Chondrocyte (in vitro differentiated cells): ENCODE results near the gene PRR22. TPM values are rescaled to one million over a fixed set of nuclear protein-coding genes. Genes with fewer than 3 reads are reported as not detected.

ENCODE experiments used
- DNase-seq: peaks from one replicate; pipeline ENCODE4 v3.0.0; 2021; ENCODE audit warnings: mixed read lengths, low spot score
- H3K27ac Mint-ChIP-seq: one replicate; pipeline ENCODE4 v1.8.0; 2021; ENCODE audit warnings: mild to moderate bottlenecking, moderate library complexity, mixed read lengths; ENCODE audit not compliant: unreplicated experiment
- H3K27me3 Mint-ChIP-seq: 2 replicates; pipeline ENCODE4 v1.8.0; 2021; ENCODE audit warnings: low read depth, mixed read lengths
- H3K36me3 Mint-ChIP-seq: 2 replicates; pipeline ENCODE4 v1.8.0; 2021; ENCODE audit warnings: low read depth, mixed read lengths
- H3K4me1 Mint-ChIP-seq: 2 replicates; pipeline ENCODE4 v1.8.0; 2021; ENCODE audit warnings: low read depth, mild to moderate bottlenecking, mixed read lengths
- H3K4me3 Mint-ChIP-seq: one replicate; pipeline ENCODE4 v1.8.0; 2021; ENCODE audit warnings: mild to moderate bottlenecking, moderate library complexity, mixed read lengths; ENCODE audit not compliant: unreplicated experiment
- H3K9me3 Mint-ChIP-seq: 2 replicates; pipeline ENCODE4 v1.8.0; 2021; ENCODE audit warnings: low read depth, mixed read lengths
- CTCF ChIP-seq: fragments of 200-600 bp; sonication (generic); IDR thresholded peaks from 2 replicates; pipeline ENCODE4 v1.5.0; 2021; ENCODE audit warnings: antibody characterized with exemption, mild to moderate bottlenecking, moderate library complexity
- long read RNA-seq: library from polyadenylated mRNA; stranded (forward); transcript quantifications from one replicate; pipeline ENCODE4 v2.0.0, GENCODE V29; 2021
- total RNA-seq: library from RNA; stranded (reverse); gene quantifications from 3 replicates; pipeline ENCODE4 v1.2.1, GENCODE V29; 2021

PRR22 gene
- total RNA-seq, result 1.2 to 1.4 TPM (median 1.3 TPM) in 3 replicates
- long read RNA-seq, partial matches to known transcripts, result 0 of 2 reads
- long read RNA-seq, other reads (novel, unspliced or antisense), result 0 of 2 reads

DNA sequence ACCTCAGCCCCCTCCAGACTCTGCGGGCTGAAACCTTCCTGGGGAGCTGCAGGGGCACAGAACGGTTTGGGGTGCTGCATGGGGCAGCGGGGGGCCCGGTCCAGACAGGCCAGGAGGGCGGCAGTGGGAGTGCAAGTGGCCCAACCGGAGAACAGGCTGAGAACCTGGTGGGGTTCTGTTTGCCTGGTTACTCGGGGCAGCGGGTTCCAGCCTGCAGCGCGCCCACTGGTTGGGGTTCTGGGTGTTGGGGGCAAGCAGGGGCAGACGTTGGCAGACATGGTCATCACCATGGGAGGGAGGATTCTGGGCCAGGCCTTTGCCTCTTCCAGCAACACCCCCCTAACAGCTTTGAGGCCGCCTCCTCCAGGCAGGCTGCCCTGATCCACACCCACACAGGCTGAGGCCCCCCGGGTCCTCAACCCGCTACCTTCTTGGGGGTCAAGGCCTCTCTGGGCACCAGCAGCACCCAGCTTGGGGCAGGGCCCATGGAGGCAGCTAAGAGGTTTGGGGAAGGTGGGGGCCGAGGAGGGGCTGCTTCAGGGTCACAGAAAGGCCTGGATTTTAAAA is at the start of gene PRR22:
Gene PRR22 (minus strand): TSS at position 166 of the 567 bp plus-strand sequence. CDS start 86 bp downstream, at position 80.
- Mint-ChIP-seq H3K4me3 (no peak within 1 kb of the TSS), H3K9me3 (no peaks in the 10 kb centered on the region), H3K27me3 (no peaks in the 10 kb centered on the region), H3K27ac (no peak within 1 kb of the TSS), H3K36me3 (peaks cover 11% of the 10 kb centered on the region), H3K4me1 (no peaks in the 10 kb centered on the region)
- TF ChIP-seq CTCF, result no peak
- DNase-seq, result no peak

- no peak for TF ChIP-seq CTCF
- H3K36me3 Mint-ChIP-seq, result no peaks in the 10 kb centered on the region
- H3K27ac Mint-ChIP-seq, result no peak overlapping the region
- no peaks in the 10 kb centered on the region for H3K9me3 Mint-ChIP-seq
- no peak overlapping the region for H3K4me3 Mint-ChIP-seq
- DNase-seq, result no peak
- no peaks in the 10 kb centered on the region for H3K27me3 Mint-ChIP-seq
- H3K4me1 Mint-ChIP-seq, result peaks cover 11% of the 10 kb centered on the region
Measured at GRCh38 chr19:5832527-5833216, 48.1 kb upstream of the PRR22 start.

DNA sequence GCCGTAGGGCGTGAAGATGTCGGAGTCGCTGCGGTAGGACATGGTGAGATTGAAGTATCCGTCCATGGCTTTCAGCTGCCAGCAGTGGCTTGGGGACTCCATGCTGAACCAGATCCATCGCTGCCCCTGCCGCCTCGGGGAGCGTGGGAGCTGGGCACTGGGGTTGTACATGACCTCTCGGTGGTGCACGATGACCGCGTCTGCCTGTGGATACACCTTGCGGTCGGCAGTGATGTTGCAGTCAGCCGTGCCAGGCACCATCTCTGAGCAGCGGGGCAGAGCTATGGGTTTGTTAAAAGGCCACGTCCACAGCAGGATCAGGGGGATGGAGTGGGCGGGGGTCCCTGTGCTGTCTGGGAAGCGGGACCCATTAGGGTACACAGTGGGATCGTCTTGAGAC is 47.5 kb upstream of the PRR22 start:
- Mint-ChIP-seq H3K36me3 (no peaks in the 10 kb centered on the region), H3K4me1 (peaks cover 14% of the 10 kb centered on the region), H3K27ac (no peak overlapping the region), H3K4me3 (no peak overlapping the region), H3K9me3 (no peaks in the 10 kb centered on the region), H3K27me3 (no peaks in the 10 kb centered on the region)
- TF ChIP-seq CTCF, result no peak
- peak; percentile 91 for DNase-seq

GRCh38 chr19:5831159-5831558 is 46.6 kb upstream of the PRR22 start:
- DNase-seq, result no peak
- Mint-ChIP-seq H3K4me3 (no peak overlapping the region), H3K9me3 (no peaks in the 10 kb centered on the region), H3K36me3 (no peaks in the 10 kb centered on the region), H3K4me1 (peaks cover 17% of the 10 kb centered on the region), H3K27ac (no peak overlapping the region), H3K27me3 (no peaks in the 10 kb centered on the region)
- no peak for TF ChIP-seq CTCF

- Mint-ChIP-seq H3K9me3 (no peaks in the 10 kb centered on the region), H3K27ac (peak overlapping the region; percentile 43), H3K4me1 (peaks cover 17% of the 10 kb centered on the region), H3K27me3 (no peaks in the 10 kb centered on the region), H3K36me3 (no peaks in the 10 kb centered on the region), H3K4me3 (peak overlapping the region; percentile 14)
- no peak for TF ChIP-seq CTCF
- DNase-seq, result no peak
Measured at GRCh38 chr19:5829567-5830310, 45.2 kb upstream of the PRR22 start.
